ENCODE data around the gene SLC34A3. TPM values are rescaled to one million over a fixed set of nuclear protein-coding genes. Genes with fewer than 3 reads are reported as not detected.

Gene SLC34A3
- total RNA-seq, 1 experiment from 2014 or later = 0.13 TPM

- CTCF ChIA-PET = interaction anchor here (1.1 to 4.6 kb wide), 3 partner anchors 11 to 51 kb away, joined by 3 to 59 read pairs (median 7); partner anchors contain the start of genes NRARP and TUBB4B
- ATAC-seq = no peak
- H3K4me3 Mint-ChIP-seq = no peak within 1 kb of the TSS
Observed at GRCh38 chr9:137251194-137251461, 20.4 kb downstream of the SLC34A3 start, which contains the start of gene STPG3. Gene STPG3 (plus strand): TSS chr9:137251286. CDS start chr9:137251287, 1 bp downstream.

GRCh38 chr9:137251490-137252268 lies 21.0 kb downstream of the SLC34A3 start:
- DNase-seq (ENCODE audit: low spot score) (no peak), ATAC-seq (no peak)
- no peak overlapping the region for H3K4me3 Mint-ChIP-seq
- TF ChIP-seq IRF2 (CRISPR knock-in tag; IDR thresholded peaks at IDR 0.05; ENCODE audit: borderline replicate concordance, low read depth) = no peak
- TF ChIP-seq TEAD4 (CRISPR knock-in tag; IDR thresholded peaks at IDR 0.05) = no peak
- TF ChIP-seq ERG (CRISPR knock-in tag; IDR thresholded peaks at IDR 0.05) = no peak
- TF ChIP-seq MYBL2 (CRISPR knock-in tag; IDR thresholded peaks at IDR 0.05) = no peak
- TF ChIP-seq ESRRA (CRISPR knock-in tag; IDR thresholded peaks at IDR 0.05; ENCODE audit: borderline replicate concordance) = no peak
- TF ChIP-seq ZNF232 (CRISPR knock-in tag; IDR thresholded peaks at IDR 0.05) = no peak
- no peak for TF ChIP-seq STAT6 (CRISPR knock-in tag; conservative IDR thresholded peaks at IDR 0.05; ENCODE audit: low read depth)
- no peak for TF ChIP-seq GTF2I (CRISPR knock-in tag; conservative IDR thresholded peaks at IDR 0.05)
- TF ChIP-seq ZNF396 (CRISPR knock-in tag; IDR thresholded peaks at IDR 0.05; ENCODE audit: borderline replicate concordance) = no peak
- peaks cover 8% of the 10 kb centered on the region for H3K4me1 Mint-ChIP-seq
- H3K27me3 Mint-ChIP-seq (ENCODE audit: low read depth) = peaks cover 11% of the 10 kb centered on the region
- 0 out of 2 replicates have a peak, but pooled peaks cover under 1% of the 10 kb centered on the region for H3K36me3 Mint-ChIP-seq
- CTCF ChIA-PET = interaction anchor here (0.6 to 4.6 kb wide), 13 partner anchors 7 to 187 kb away, joined by 3 to 59 read pairs (median 5); partner anchors contain the start of genes NRARP, RNF224 and TUBB4B
- POLR2A ChIA-PET = interaction anchor here (0.5 to 4.2 kb wide), 2 partner anchors 11 to 43 kb away, joined by 3 to 30 read pairs; partner anchors contain the start of gene TUBB4B
- H3K27ac Mint-ChIP-seq = no peak overlapping the region
- H3K9me3 Mint-ChIP-seq = no peaks in the 10 kb centered on the region

More at GRCh38 chr9:137251194-137251461, 20.4 kb downstream of the SLC34A3 start, which contains the start of gene STPG3:
- Mint-ChIP-seq H3K9me3 (no peaks in the 10 kb centered on the region), H3K27ac (no peak within 1 kb of the TSS), H3K36me3 (no peaks in the 10 kb centered on the region), H3K27me3 (ENCODE audit: low read depth) (peaks cover 11% of the 10 kb centered on the region), H3K4me1 (peaks cover 8% of the 10 kb centered on the region)
- POLR2A ChIA-PET = interaction anchor here (0.5 to 4.2 kb wide), 2 partner anchors 11 to 43 kb away, joined by 3 to 30 read pairs; partner anchors contain the start of gene TUBB4B
- no peak for TF ChIP-seq GABPB1 (CRISPR knock-in tag; IDR thresholded peaks at IDR 0.05)
- no peak for TF ChIP-seq ZNF138 (CRISPR knock-in tag; conservative IDR thresholded peaks at IDR 0.05)
- TF ChIP-seq ELF4 (CRISPR knock-in tag; IDR thresholded peaks at IDR 0.05; ENCODE audit: low read depth) = no peak
- TF ChIP-seq JUN (CRISPR knock-in tag; IDR thresholded peaks at IDR 0.05) = no peak
- TF ChIP-seq E2F4 (CRISPR knock-in tag; IDR thresholded peaks at IDR 0.05; ENCODE audit: borderline replicate concordance, low read depth) = no peak
- TF ChIP-seq JAZF1 (CRISPR knock-in tag; IDR thresholded peaks at IDR 0.05) = no peak
- no peak for DNase-seq (ENCODE audit: low spot score)

Measured in WTC11 (cell line).